DLD1 (cell line): ENCODE results near the gene SAP30L.

Experiments
- in situ Hi-C: cut with HindIII; loops from 2 replicates; pipeline ENCODE4 v1.10.0; 2017; ENCODE audit warnings: low sequenced_read_pairs

The SAP30L gene

DNA sequence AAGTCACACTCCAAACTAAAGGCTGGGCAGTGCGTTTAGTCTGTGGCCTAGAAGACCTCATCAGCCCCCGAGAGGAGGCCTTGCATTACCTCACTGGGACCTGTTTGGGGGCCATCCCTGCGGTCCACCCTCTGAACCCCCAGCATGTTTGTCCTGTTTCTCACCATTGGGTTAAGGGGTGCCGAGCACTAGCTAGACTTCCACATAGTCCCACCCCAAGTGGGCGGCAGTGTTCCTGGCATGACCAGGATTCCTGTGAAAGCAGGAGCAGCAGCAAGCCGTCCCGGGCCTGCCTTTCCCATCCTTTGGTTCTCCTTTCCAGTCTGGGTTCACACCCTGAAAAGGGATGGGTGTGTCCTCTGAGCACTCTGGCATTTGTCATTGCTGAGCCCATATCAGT is 26.6 kb upstream of the SAP30L start:
- in situ Hi-C loops, result no loop called here

DNA sequence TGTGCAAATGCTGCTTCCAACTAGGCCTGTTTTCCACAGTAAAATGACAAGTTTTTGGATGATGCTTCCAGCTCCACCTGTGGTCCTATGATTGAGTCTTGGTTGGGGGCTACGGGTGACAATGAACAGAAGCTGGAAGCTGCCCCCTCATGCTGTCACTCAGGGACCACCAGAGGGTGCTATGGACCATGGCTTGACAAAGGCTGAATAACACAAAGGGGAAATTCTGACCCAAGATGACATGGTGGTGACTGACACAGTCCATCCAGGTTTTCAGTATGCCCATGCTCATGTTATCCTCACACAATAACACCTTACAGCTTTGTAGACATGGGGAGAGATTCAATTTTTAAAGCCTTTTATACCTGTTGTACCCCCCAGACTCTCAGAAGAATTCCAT is 23.9 kb upstream of the SAP30L start:
- in situ Hi-C loops, result no loop called here

DNA sequence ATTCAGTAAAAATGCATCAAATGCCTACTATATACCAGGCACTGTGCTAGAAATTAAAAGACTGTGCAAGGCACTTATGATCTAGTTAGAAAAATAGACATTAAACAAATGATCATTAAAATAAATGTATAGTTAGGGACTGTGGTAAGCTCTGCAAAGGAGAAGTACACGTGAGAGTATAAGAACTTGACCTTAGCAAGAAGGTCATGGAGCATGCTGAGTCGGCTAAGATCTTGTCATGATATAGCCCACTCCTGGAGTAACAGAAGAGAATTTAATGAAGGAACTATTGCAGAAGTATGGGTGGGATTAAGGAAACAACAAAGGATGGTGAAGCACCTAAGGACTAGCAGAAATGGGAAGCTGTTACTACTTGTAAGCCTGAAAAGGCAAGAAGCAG is 23.5 kb upstream of the SAP30L start:
- in situ Hi-C loops, result no loop called here

DNA sequence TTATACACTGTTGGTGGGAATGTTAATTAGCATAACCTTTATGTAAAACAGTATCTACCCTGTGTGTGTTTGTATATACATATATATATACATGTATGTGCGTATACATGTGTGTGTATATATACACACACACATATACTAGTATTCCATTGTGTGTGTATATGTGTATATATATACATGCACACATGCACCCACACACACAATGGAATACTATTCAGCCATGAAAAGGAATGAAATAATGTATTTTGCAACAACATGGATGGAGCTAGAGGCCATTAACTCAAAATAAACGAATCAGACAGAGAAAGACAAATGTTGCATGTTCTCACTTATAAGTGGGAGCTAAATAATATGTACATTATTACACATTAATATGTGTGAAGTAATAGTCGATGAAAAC is 17.6 kb upstream of the SAP30L start:
- in situ Hi-C loops, result no loop called here

DNA sequence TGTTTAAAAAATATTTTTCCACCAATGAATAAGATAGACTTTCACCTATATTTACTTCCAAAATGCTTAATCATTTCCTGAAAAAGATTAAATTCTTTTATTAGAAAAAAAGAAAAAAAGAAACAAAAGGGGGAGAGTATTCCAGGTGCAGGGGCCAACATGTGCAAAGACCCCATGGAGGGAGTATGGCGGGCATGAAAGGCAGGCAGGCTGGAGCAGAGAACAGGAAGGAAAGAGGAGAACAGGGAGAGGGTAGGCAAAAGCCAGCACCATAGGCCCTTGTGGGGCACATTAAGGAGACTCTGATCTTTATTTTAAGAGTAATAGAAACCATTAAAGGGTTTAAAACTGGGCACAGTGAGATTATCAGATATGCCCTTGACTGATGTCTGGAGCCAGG is 16.5 kb upstream of the SAP30L start:
- in situ Hi-C loops, result no loop called here

DNA sequence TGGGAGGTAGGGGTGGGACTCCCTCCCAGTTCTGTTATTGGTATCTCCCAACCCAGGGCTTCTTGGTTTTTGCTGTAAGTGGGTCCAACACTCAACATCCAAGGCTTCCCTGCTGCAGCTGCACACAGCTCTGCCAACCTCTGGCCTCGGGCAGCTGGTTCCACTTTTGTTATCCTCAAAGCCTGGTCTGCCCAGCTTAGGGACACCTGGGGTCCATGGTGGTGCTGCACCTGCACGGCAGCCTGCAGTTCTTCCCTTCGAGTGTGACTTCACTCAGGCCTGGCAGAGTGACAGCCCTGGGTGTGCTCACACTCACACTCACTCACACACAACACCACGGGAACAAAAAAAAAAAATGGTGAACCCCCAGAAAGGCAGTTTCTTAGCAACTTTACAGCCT is 15.3 kb upstream of the SAP30L start:
- in situ Hi-C loops, result no loop called here

DNA sequence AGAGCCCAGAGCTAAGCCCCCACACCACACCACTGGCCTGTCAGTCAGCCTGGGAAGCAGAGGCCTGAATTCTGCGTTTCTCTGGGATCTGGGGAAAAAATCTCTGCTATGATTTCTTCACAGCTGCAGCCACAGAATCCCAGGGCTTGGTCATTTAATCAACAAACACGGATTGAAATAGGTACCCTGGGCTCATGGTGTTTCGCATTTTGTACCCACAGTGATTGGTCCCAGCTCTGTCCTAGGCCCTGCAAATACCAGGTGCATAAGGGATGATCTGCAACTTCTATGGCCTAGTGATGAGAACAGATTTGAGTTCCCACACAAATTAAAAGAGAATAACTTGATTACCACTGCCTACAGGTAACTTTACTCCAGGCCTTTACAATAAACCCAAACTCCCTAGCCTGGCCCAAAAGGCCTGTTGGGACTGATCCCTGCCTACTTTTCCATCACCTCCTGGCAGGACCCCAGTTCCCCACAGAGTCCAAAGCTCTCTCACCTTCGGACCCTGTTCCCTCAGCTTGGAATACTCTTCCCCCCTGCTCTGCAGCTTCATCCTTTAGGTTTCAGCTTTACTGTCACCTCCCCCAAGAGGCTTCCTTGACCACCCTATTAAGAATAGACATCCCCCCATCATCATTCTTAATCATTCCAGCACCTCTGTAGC is 14.7 kb upstream of the SAP30L start:
- in situ Hi-C loops, result no loop called here

DNA sequence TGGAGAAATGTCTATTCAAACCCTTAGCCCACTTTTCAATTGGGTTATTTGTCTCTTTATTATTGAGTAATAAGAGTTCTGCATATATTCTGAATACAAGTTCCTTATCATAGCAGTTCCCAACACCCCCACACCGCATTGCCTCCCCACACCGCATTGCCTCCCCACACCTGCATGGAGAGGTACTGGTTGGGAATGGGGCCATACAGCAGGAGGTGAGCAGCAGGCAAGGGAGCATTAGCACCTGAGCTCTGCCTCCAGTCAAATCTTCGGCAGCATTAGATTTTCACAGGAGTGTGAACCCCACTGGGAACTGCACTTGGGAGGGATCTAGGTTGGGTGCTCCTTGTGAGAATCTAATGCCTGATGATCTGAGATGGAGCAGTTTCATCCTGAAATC is 10.6 kb upstream of the SAP30L start:
- in situ Hi-C loops, result no loop called here

DNA sequence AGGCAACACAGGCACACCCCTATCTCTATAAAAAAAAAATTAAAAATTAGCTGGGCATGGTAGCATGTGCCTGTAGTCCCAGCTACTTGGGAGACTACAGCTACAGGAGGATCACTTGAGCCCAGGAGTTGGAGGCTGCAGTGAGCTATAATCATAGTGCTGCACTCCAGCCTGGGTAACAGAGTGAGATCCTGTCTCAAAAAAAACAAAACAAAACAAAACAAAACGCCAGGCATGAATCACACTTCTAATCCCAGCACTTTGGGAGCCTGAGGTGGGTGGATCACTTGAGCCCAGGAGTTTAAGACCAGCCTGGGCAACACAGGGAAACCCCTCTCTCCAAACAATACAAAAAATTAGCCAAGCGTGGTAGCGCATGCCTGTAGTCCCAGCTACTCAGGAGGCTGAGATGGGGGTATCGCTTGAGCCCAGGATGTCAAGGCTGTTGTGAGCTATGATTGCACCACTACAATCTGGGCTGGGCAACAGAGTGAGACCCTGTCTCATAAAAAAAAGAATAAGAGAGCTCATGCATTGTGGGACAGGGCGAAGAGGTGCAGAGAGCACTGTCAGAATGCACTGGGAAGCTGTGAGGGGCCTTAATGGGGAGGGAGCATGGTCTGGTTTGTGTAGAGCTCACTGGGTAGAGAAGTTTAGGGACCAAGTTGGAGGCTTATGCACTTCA is 8.4 kb upstream of the SAP30L start:
- in situ Hi-C loops, result no loop called here

DNA sequence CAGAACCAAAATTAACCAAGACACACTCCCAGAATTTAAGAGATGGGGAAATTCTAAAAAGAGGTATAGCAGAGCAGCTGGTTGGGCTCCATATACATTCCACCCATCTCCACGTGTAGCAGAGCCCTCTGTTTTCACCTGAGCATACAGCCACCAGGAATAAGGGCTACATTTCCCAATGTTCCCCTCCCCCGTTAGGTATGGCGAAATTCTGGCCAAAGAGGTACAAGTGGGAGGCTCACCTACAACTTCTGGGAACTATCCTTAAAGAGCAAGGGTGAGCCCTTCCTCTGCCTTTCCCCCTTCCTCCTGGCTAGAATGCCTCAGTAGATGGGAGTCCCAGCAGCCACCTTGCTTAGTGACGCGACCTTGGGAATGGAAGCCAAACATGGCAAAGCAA is 5.3 kb upstream of the SAP30L start:
- in situ Hi-C loops, result no loop called here

DNA sequence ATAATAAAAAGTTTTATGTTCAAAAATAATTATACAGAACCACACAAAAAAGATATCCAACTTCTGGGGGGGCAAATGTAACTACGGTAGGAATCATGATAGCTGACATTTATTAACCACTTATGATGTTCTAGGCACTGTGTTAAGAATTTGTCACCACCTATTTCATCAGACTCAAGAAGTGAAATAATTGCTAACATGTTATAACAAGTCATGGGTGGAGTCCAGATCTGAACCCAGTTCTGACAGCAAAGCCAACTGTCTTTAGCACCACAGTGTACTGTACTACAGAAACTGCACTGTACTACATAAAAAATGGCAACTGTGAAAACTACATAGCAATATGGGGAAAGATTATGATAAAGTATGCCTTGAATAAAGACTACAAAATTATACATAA is 3.0 kb upstream of the SAP30L start:
- in situ Hi-C loops, result no loop called here

DNA sequence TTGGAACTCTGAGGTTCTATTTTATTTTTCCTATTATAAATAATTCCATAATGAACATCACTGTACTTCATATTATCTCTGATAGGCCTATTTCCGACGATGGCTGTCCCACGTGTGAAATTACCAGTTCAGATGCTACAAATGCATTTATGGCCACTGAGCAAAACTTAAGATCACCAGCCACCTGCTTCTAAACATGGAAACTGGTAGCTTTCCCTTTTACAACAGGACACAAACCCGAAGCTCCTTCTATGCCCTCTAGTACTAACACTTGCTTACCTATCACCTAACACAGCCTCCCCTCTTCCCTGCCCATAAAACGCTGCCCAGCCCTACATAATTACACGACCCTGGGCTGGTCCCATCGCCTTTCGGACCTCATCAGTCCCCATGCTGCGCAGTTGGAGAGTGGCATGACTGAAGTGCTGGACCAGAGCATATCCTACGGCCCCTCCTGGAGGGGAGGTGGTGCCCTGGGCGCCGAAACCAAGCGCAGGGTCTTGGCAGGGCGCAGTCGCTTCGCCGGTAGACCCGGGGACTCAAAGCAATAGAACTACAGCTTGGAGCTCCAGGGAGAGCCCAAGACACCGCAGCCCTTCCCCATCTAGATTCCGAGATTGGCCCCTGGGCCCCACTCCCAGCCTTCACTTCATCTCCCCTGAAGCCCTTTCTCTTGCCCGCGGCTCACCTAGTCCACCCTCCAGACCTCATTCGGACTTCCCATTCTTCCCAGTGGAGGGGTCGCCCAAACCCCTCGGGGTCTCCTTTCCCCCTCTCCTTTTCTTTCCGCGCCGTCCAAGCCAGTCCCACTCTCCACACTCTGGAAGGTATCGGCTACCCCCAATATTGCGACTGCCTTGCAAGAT is 1.0 kb upstream of the SAP30L start:
- in situ Hi-C loops, result no loop called here

DNA sequence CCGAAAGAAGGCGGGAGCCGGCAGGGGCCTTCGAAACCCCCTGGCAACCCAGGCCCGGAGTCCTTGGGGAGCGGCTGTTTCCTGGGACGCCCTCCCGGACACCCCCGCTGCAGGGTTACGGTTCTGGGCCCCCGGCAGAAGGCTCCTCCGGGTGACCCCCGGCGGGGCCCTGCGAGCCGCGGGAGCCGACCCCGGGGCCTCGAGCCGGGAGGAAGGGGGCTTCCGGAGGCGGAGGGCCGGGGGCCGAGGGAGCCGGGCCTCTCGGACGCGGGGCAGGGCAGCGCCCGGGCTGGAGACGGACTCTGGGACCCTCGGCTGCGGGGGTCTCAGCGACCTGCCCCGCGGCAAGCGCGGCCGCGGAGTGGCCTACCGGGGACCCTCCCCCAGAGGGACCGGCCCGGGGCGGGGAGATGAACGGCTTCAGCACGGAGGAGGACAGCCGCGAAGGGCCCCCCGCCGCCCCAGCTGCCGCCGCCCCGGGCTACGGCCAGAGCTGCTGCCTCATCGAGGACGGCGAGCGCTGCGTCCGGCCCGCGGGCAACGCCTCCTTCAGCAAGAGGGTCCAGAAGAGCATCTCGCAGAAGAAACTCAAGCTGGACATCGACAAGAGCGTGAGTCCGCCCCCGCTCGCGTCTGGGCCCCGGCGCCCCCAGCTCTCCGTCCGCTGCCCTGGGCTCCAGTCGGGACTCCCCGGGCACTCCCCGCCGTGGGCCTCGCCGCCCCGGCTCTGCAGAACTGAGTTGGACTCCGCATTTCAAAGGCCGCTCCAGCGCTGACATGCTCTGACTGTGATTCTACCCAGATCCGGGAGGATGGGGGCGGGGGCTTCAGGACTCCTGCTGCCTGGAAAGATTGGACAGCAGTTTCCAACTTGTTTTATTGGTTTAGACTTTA is 645 bp downstream of the SAP30L start:
- in situ Hi-C loops, result no loop called here

DNA sequence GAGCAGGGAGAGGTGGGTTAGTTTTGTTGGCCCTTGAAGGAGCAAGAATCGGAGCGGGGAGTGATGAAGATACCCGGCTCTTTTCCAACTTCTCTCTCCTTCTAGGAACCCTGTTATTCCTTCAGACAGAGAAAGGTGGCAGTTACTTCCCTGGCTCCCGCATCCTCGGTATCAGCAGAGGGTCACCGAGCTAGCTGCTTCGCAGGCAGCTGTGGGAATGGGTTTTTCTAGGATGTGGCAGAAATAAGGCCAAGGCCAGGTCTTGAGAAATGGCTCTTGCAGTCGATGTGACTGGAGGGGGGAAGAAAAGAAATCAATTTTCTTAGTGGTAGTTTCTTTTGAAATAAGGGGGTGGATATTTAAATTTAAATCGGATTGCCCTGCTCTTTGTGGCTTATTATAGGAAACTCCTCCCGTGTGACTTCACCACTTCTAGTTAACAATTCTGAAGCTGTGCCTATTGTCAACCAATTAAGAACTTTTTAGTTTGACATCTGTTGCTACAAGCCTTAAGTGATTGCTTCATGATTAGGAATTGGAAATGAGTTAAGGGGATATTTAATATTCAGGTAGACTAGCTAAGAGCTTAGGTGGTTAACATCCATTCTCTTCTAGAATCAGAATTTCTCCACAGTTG is 1.4 kb downstream of the SAP30L start:
- in situ Hi-C loops, result no loop called here

DNA sequence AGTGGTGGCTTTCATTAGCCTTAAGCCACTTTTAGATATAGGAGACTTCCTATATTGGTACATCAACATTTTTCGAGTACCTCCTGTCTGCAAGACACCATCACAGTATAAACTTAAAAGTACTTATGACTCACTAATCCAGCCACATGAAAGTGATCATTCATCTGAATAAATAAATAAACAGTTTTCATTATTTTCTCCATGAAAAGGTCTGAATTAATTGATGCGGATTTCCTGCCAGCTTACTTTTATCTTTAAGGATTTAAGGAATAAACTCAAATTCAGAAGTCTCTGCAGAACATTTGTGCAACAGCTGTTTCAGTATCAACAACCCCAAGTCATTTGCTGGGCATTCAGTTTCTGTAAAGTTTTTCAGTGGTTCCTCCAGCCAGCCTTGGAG is 4.0 kb downstream of the SAP30L start:
- in situ Hi-C loops, result no loop called here

DNA sequence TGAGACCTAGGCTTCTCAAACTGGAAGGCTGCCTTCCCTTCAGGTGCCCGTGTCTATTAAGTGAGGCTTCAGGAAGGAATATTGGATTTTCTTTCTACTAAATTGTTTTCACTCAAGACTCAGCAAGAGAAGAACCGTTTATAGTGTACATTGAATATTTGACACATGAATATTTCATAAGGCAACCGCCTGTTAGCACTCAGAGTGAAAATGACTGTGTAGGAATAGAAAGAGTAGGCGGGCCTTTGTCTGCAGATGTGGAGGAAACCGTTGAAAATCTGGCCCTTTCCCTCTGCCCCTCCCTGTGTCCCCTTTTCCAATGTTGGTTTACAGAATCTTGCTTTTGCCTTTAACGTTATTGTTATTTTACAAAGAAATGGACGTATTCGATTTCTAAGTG is 6.2 kb downstream of the SAP30L start:
- in situ Hi-C loops, result no loop called here

DNA sequence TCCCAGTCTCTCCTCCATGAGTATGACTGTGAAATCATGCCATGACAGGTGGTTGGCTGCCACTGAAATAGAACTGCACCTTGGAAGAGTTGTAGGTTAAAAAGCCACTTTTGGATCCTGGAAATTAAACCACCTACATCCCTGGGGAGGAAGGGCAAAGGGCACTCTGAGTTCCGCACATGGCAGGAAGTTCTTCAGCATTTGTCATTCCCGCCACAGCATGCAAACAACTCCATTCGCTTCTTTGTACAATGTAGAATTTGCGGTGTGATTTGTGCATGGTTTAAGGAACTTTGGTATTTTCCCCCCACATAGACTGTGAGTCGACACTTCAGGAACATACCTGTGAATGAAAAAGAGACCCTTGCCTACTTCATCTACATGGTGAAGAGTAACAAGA is 9.8 kb downstream of the SAP30L start:
- in situ Hi-C loops, result no loop called here

DNA sequence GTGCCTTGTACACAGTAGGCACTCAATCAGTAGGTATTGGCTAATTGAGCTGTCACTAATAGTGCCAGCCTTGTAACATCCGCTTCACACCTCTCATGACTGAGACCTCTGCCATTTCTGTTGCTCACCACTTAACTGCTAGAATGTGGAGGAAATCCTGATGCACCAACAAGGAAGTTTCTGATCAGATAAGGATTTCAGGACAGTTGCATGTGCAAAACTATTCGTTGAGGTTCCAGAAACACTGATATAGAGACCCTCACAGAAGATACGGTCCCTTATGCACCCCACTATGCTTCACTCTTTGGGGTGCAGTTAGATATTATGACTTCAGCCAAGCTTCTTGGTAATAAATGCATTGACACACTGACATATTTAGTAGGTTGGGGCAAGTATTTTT is 10.7 kb downstream of the SAP30L start:
- in situ Hi-C loops, result no loop called here

DNA sequence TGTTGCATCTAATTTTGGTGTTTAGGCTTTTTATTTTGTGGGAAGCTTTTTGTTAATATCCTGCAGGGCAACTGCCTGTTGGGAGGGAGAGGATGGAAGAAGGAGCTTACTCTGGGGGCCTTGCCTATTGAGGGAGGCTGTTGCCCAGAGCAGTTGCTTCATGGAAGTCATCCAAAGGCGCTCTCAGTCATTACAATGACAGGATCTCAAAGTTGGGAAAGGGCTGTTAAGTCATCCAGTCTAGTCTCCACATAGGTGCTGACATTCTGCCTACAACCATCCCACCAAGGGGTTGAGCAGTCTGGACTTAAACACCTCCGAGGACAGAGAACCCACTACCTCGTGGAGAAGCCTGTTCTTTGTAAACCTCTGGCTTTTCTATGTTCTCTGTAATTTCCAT is 13.2 kb downstream of the SAP30L start:
- in situ Hi-C loops, result no loop called here

DNA sequence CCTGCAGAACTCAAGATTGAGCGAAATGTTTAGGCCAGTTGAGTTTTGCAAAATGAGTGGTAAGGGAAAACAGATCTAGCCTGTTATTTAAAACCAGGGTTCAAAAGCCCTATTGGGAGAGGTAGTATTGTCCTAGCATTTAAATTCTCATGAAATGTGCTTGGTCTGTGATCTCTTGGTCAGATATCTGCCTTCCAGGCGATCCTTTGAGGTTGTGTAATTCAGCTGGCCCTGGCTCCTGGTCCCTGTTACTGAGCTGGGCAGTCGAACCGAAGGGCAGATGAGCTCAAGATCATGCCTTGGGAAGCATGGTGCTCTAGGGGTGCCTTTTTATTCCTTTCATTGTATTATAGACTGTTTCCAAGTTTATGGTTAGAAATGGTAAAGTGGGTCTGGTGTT is 14.4 kb downstream of the SAP30L start:
- in situ Hi-C loops, result no loop called here

DNA sequence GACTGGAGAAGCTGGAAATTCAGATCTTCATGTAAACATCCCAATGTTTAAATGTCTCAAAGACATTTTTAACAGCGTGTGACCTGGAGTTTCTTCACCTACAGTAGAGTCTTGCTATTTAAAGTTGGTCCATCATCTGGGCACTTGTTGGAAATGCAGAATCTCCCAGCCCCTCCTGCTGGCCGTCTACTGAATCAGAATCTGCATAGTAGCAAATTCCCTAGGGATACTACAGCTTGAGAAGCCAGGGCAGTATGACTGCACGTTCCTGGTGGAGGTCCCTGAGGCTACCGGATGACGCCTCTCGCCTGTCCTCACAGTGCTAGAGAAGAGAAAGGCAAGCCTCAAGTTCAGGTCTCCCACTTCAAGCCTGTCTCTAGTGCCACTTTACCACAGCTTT is 15.7 kb downstream of the SAP30L start:
- in situ Hi-C loops, result no loop called here
